ENCODE measurements around the gene CEACAM6. TPM values are rescaled to one million over a fixed set of nuclear protein-coding genes. Genes with fewer than 3 reads are reported as not detected.

Gene CEACAM6
- total RNA-seq, 1 donor from 2014 or later, result not detected

- H3K9me3 Mint-ChIP-seq, result peaks cover 35% of the 10 kb centered on the region
- no peak overlapping the region for H3K27ac Mint-ChIP-seq
- H3K36me3 Mint-ChIP-seq, result peaks cover 5% of the 10 kb centered on the region
- H3K4me1 Mint-ChIP-seq, result no peaks in the 10 kb centered on the region
- H3K4me3 Mint-ChIP-seq, result no peak overlapping the region
- no peak for TF ChIP-seq CTCF (IDR thresholded peaks at IDR 0.05; ENCODE audit: unreplicated experiment)
- H3K27me3 Mint-ChIP-seq (ENCODE audit: low read depth), result no peaks in the 10 kb centered on the region
- no peak for DNase-seq (ENCODE audit: low spot score in 2 of 2, unreplicated experiment in 2 of 2)
Observed at GRCh38 chr19:41821003-41821735, 65.8 kb downstream of the CEACAM6 start.

Other genes starting within 250 kb of the CEACAM6 start
- gene CEACAM21, start 179.4 kb upstream of the CEACAM6 start, total RNA-seq, result not detected in 3 replicates
- not detected in 3 replicates for gene CEACAM4, start 128.5 kb upstream of the CEACAM6 start, total RNA-seq
- not detected in 3 replicates for gene CEACAM7, start 67.3 kb upstream of the CEACAM6 start, total RNA-seq
- gene CEACAM5, start 46.9 kb upstream of the CEACAM6 start, total RNA-seq, result not detected in 3 replicates
- gene CEACAM3, start 41.1 kb downstream of the CEACAM6 start, total RNA-seq, result not detected in 3 replicates
- gene LYPD4, start 89.2 kb downstream of the CEACAM6 start, total RNA-seq, result not detected in 3 replicates
- gene DMRTC2, start 89.5 kb downstream of the CEACAM6 start, total RNA-seq, result not detected in 3 replicates
- 2,197 to 2,288 TPM (median 2,263 TPM) in 3 replicates for gene RPS19, start 104.7 kb downstream of the CEACAM6 start, total RNA-seq
- gene CD79A, start 121.7 kb downstream of the CEACAM6 start, total RNA-seq, result 0.43 to 0.62 TPM (median 0.58 TPM) in 3 replicates
- 78.8 to 83.9 TPM (median 82.4 TPM) in 3 replicates for gene ARHGEF1, start 127.7 kb downstream of the CEACAM6 start, total RNA-seq
- 0.49 to 0.67 TPM (median 0.59 TPM) in 3 replicates for gene ERFL, start 172.9 kb downstream of the CEACAM6 start, total RNA-seq
- gene RABAC1, start 203.8 kb downstream of the CEACAM6 start, total RNA-seq, result 99.7 to 104 TPM (median 102 TPM) in 3 replicates
- 0.45 TPM in 1 of 3 replicates, not detected in the others for gene ATP1A3, start 238.7 kb downstream of the CEACAM6 start, total RNA-seq